ENCODE measurements around the gene TRIO.
A peak's percentile ranks its signal among the peaks of the same experiment; 100 is the strongest.

The TRIO gene

GRCh38 chr5:14337593-14337992 lies 194.5 kb downstream of the TRIO start:
- DNase-seq (ENCODE audit: low read depth), result no peak
- no peak overlapping the region for H3K4me3 ChIP-seq (ENCODE audit: low read length)
- TF ChIP-seq CTCF (conservative IDR thresholded peaks at IDR 0.05; ENCODE audit: low read length), result no peak

GRCh38 chr5:14339468-14339867 lies 196.3 kb downstream of the TRIO start:
- TF ChIP-seq CTCF (conservative IDR thresholded peaks at IDR 0.05; ENCODE audit: low read length), result no peak
- H3K4me3 ChIP-seq (ENCODE audit: low read length), result no peak overlapping the region
- peak; percentile 22 for DNase-seq (ENCODE audit: low read depth)

- TF ChIP-seq CTCF (conservative IDR thresholded peaks at IDR 0.05; ENCODE audit: low read length), result no peak
- no peak overlapping the region for H3K4me3 ChIP-seq (ENCODE audit: low read length)
- no peak for DNase-seq (ENCODE audit: low read depth)
Measured at GRCh38 chr5:14341571-14342230, 198.6 kb downstream of the TRIO start.

- H3K4me3 ChIP-seq (ENCODE audit: low read length), result no peak overlapping the region
- TF ChIP-seq CTCF (conservative IDR thresholded peaks at IDR 0.05; ENCODE audit: low read length), result no peak
- DNase-seq (ENCODE audit: low read depth), result peak; percentile 21
Measured at GRCh38 chr5:14342306-14342705, 199.2 kb downstream of the TRIO start.

GRCh38 chr5:14343376-14343775 lies 200.2 kb downstream of the TRIO start:
- no peak overlapping the region for H3K4me3 ChIP-seq (ENCODE audit: low read length)
- TF ChIP-seq CTCF (conservative IDR thresholded peaks at IDR 0.05; ENCODE audit: low read length), result no peak
- DNase-seq (ENCODE audit: low read depth), result no peak

- no peak overlapping the region for H3K4me3 ChIP-seq (ENCODE audit: low read length)
- no peak for DNase-seq (ENCODE audit: low read depth)
- TF ChIP-seq CTCF (conservative IDR thresholded peaks at IDR 0.05; ENCODE audit: low read length), result no peak
Measured at GRCh38 chr5:14347522-14347921, 204.4 kb downstream of the TRIO start.

GRCh38 chr5:14348142-14348541 lies 205.0 kb downstream of the TRIO start:
- no peak for DNase-seq (ENCODE audit: low read depth)
- TF ChIP-seq CTCF (conservative IDR thresholded peaks at IDR 0.05; ENCODE audit: low read length), result no peak
- no peak overlapping the region for H3K4me3 ChIP-seq (ENCODE audit: low read length)
